OCI-LY1 (cell line): ENCODE measurements around the gene SERP1.

Experiments
- H2AFZ ChIP-seq: fragments of 200-600 bp; sonication (generic), shearing (Covaris generic); 2 replicates; pipeline ENCODE4 v1.6.0; 2014; ENCODE audit warnings: antibody characterized with exemption, mild to moderate bottlenecking, low read length
- H3F3A ChIP-seq: fragments of 200-600 bp; sonication (generic), shearing (Covaris generic); 2 replicates; pipeline ENCODE4 v1.6.0; 2014; ENCODE audit warnings: mild to moderate bottlenecking, antibody characterized with exemption, low read length, moderate library complexity; ENCODE audit not compliant: insufficient read depth
- H3K27ac ChIP-seq: fragments of 200-600 bp; sonication (generic); 2 replicates; pipeline ENCODE4 v1.5.1; 2014; ENCODE audit warnings: low read length, mixed run types, mild to moderate bottlenecking, low read depth; ENCODE audit not compliant: poor library complexity, severe bottlenecking
- H3K27me3 ChIP-seq: fragments of 200-600 bp; sonication (generic); 2 replicates; pipeline ENCODE4 v1.6.0; 2014; ENCODE audit warnings: antibody characterized with exemption, mild to moderate bottlenecking, low read length, moderate library complexity; ENCODE audit not compliant: insufficient read depth
- H3K36me3 ChIP-seq: fragments of 200-600 bp; sonication (generic); 2 replicates; pipeline ENCODE4 v1.6.1; 2014; ENCODE audit warnings: mild to moderate bottlenecking, antibody characterized with exemption, low read length, moderate library complexity, mixed read lengths; ENCODE audit not compliant: insufficient read depth
- H3K4me1 ChIP-seq: fragments of 200-600 bp; sonication (generic); 2 replicates; pipeline ENCODE4 v1.5.1; 2014; ENCODE audit warnings: mild to moderate bottlenecking, low read length, moderate library complexity; ENCODE audit not compliant: insufficient read depth, severe bottlenecking
- H3K4me2 ChIP-seq: fragments of 200-600 bp; sonication (generic), shearing (Covaris generic); 2 replicates; pipeline ENCODE4 v1.6.1; 2014; ENCODE audit warnings: low read length
- H3K4me3 ChIP-seq: fragments of 200-600 bp; sonication (generic); 2 replicates; pipeline ENCODE4 v1.5.1; 2014; ENCODE audit warnings: low read length, low read depth, mild to moderate bottlenecking, mixed read lengths; ENCODE audit not compliant: poor library complexity, severe bottlenecking
- H3K79me2 ChIP-seq: fragments of 200-600 bp; shearing (Covaris generic); 2 replicates; pipeline ENCODE4 v1.6.1; 2016; ENCODE audit warnings: mixed run types, low read length, mixed read lengths; ENCODE audit not compliant: insufficient read depth
- H3K9ac ChIP-seq: fragments of 200-600 bp; sonication (generic), shearing (Covaris generic); 2 replicates; pipeline ENCODE4 v1.6.1; 2014; ENCODE audit warnings: mild to moderate bottlenecking, low read length, mixed read lengths
- H3K9me2 ChIP-seq: fragments of 200-600 bp; sonication (generic), shearing (Covaris generic); 2 replicates; pipeline ENCODE4 v1.6.1; 2014; ENCODE audit warnings: low read depth, mild to moderate bottlenecking, low read length, mixed read lengths
- H3K9me3 ChIP-seq: fragments of 200-600 bp; shearing (Covaris generic); 2 replicates; pipeline ENCODE4 v1.6.1; 2014; ENCODE audit warnings: low read length, mixed read lengths
- H4K20me1 ChIP-seq: fragments of 200-600 bp; sonication (generic), shearing (Covaris generic); 2 replicates; pipeline ENCODE4 v1.6.0; 2016; ENCODE audit warnings: mild to moderate bottlenecking, low read length; ENCODE audit not compliant: insufficient read depth
- CTCF ChIP-seq: fragments of 200-600 bp; sonication (generic), shearing (Covaris generic); IDR thresholded peaks from 2 replicates; pipeline ENCODE4 v1.5.1; 2017; ENCODE audit warnings: mild to moderate bottlenecking, antibody characterized with exemption, low read length, moderate library complexity, mixed read lengths
- EZH2 ChIP-seq: fragments of 200-600 bp; sonication (generic), shearing (Covaris generic); IDR thresholded peaks from 2 replicates; pipeline ENCODE4 v1.8.0; 2017; ENCODE audit warnings: borderline replicate concordance, mixed run types, mild to moderate bottlenecking, antibody characterized with exemption, low read length, moderate library complexity, mixed read lengths

SERP1 gene

DNA sequence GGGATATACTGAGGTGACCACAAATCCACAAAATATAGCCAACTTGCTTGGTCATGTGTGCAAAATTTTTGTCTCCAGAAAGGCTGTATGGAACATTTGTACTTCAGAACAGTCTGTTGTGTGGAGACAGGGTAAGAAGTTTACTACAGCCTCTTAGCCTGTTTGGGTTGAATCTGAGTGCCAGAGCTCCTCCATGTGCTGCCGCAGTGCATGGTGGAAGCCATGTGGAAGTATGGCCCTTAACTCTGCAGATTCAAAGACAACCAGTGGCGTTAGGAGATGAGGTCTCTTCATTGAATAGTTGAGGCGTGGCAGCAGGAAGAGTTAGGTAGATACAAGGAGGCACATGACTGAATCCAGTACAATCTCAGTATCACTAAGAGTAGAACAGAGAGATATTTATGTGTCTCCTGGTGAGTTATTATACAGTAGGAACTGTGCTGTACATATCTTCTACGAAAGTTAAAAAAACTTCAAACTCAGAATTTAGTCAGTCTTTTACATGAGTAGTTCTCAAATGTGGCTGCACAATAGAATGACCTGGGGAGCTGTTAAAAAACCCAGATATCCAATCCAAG, 9.7 kb upstream of the SERP1 start:
- Histone ChIP-seq H3K9me2 (no peaks in the 10 kb centered on the region), H3K4me2 (no peak overlapping the region), H3K27me3 (no peaks in the 10 kb centered on the region), H2AFZ (no peak overlapping the region), H3K4me3 (no peak overlapping the region), H4K20me1 (no peaks in the 10 kb centered on the region), H3K4me1 (no peaks in the 10 kb centered on the region), H3K9me3 (no peaks in the 10 kb centered on the region), H3K36me3 (peaks cover 89% of the 10 kb centered on the region), H3K79me2 (peaks cover 46% of the 10 kb centered on the region), H3K9ac (no peak overlapping the region), H3K27ac (no peak overlapping the region), H3F3A (no peaks in the 10 kb centered on the region)
- no peak for TF ChIP-seq CTCF
- TF ChIP-seq EZH2, result no peak

DNA sequence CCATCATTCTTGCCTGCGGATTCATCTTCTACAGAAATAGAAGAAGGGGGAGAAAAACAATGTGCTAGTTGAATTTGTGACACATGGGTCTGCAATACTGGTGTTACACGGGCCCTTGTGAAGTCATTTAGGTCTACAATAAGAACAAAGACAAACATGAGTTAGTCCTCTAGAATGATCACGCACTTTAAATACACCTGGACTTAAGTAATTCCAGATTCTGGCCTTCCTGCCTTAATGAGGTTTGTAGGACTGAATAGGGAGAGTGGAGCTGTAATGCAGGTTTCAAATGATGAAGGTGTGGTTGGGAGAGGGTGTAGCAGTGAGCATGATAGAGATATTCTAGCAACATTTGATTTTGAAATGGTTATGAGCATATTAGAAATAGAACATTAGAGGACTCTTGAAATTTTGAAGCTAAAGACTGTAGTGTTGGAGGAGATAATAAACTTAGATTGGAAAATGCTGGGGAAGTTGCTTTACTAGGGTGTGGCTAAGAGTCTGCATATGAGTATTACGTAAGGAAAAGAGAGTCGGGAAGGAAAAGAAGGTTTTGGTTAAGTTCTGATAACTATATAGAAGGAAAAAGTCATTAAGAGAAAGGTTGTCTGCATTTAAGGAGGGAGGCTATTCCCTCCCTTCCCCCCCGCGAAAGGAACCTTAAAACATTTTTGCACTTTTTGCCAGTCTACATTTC, 897 bp upstream of the SERP1 start:
- Histone ChIP-seq H3K79me2 (peaks cover 80% of the 10 kb centered on the region), H3K4me3 (peak overlapping the region; percentile 89), H3K27ac (peak overlapping the region; percentile 75), H3K27me3 (no peaks in the 10 kb centered on the region), H3K9me2 (no peaks in the 10 kb centered on the region), H4K20me1 (no peaks in the 10 kb centered on the region), H2AFZ (peak overlapping the region; percentile 3; the same call in 1 of the 2 replicates), H3K4me1 (peaks cover 42% of the 10 kb centered on the region), H3K4me2 (peak overlapping the region; percentile 97), H3K9me3 (no peaks in the 10 kb centered on the region), H3F3A (no peaks in the 10 kb centered on the region; the same call in 1 of the 2 replicates), H3K36me3 (peaks cover 56% of the 10 kb centered on the region), H3K9ac (peak overlapping the region; percentile 90)
- no peak for TF ChIP-seq CTCF
- no peak for TF ChIP-seq EZH2

DNA sequence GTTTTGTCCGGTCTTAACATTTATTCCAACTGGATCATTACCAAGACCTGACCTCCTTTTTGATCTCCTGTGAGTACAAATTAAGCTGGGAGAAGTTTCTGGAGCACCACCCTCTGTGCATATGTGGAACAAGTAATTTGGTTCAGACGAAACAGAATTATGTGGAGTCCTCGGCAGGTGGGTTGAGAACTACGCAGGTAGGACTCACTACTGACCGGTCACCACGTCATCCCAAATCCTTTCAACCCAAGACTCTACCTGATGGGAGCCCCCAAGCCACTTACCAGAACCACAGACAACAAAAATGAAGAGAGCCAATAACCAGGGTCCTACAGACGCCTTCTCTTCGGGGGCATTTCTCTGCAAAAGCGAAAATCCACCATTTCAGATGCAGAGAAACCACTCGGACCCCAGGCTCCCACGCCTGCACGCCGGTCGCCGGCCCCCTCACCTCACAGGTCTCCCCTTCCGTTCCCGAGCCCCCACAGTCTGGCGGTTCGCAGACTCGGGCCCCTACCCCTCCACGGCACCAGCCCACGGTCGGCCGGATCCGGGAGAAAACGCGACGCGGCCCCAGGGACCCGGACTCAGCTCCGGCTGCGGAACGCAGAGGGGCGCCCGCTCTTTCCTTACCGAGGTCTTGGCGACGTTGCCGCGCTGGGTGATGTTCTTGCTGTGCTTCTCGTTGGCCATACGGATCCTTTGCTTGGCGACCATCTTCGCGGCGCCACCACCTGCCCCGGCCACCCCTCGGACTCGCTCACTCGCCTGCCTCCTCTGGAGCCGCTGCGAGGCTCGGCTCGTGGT, 674 bp downstream of the SERP1 start:
- Histone ChIP-seq H3K9me2 (no peaks in the 10 kb centered on the region), H4K20me1 (no peaks in the 10 kb centered on the region), H3K79me2 (peaks cover 68% of the 10 kb centered on the region), H3K4me2 (peak overlapping the region; percentile 85), H3K36me3 (peaks cover 58% of the 10 kb centered on the region), H3K27me3 (no peaks in the 10 kb centered on the region), H3F3A (no peaks in the 10 kb centered on the region; the same call in 1 of the 2 replicates), H3K9ac (peak overlapping the region; percentile 82), H2AFZ (no peak overlapping the region), H3K9me3 (no peaks in the 10 kb centered on the region), H3K4me1 (peaks cover 42% of the 10 kb centered on the region), H3K4me3 (peak overlapping the region; percentile 89), H3K27ac (peak overlapping the region; percentile 52)
- no peak for TF ChIP-seq EZH2
- no peak for TF ChIP-seq CTCF
